ENCODE measurements around the gene GRID1. TPM values are rescaled to one million over a fixed set of nuclear protein-coding genes. Genes with fewer than 3 reads are reported as not detected.
A peak's percentile ranks its signal among the peaks of the same experiment; 100 is the strongest.

The GRID1 gene
- total RNA-seq, 1 donor from 2014 or later = 1.1 TPM

DNA sequence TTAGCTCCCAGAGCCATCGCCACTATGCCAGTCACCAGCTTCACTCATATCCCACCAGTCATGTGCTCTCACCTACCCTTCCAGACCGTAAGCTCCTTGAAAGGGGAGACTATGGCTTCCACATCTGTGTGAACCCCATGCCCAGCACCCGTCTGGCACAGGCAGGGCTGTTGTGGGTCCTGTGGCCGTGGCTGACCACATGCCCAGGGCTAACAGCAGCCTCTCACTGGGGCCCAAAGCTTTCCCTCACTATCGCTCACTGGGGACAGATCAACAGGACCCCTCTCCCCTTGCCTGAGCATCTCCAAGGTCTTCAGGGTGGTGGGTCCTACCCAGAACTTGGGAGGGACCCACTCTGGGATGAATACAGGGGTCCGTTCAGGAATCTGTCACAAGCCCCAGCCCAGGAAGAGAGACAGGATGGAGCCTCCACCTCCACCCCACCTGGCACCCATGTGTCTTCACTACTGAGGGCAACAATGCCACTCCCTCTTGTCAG, 303.9 kb downstream of the GRID1 start:
- DNase-seq (ENCODE audit: low read depth, low spot score) = no peak
- H3K27ac Mint-ChIP-seq (ENCODE audit: unreplicated experiment) = peak overlapping the region; percentile 62
- peaks cover 9% of the 10 kb centered on the region for H3K27me3 Mint-ChIP-seq (ENCODE audit: low read depth)
- H3K36me3 Mint-ChIP-seq (ENCODE audit: low read depth) = no peaks in the 10 kb centered on the region
- no peaks in the 10 kb centered on the region for H3K4me1 Mint-ChIP-seq
- H3K4me3 Mint-ChIP-seq = no peak overlapping the region
- TF ChIP-seq, protein P1, sequence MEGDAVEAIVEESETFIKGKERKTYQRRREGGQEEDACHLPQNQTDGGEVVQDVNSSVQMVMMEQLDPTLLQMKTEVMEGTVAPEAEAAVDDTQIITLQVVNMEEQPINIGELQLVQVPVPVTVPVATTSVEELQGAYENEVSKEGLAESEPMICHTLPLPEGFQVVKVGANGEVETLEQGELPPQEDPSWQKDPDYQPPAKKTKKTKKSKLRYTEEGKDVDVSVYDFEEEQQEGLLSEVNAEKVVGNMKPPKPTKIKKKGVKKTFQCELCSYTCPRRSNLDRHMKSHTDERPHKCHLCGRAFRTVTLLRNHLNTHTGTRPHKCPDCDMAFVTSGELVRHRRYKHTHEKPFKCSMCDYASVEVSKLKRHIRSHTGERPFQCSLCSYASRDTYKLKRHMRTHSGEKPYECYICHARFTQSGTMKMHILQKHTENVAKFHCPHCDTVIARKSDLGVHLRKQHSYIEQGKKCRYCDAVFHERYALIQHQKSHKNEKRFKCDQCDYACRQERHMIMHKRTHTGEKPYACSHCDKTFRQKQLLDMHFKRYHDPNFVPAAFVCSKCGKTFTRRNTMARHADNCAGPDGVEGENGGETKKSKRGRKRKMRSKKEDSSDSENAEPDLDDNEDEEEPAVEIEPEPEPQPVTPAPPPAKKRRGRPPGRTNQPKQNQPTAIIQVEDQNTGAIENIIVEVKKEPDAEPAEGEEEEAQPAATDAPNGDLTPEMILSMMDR (conservative IDR thresholded peaks at IDR 0.05) = no peak
- H3K9me3 Mint-ChIP-seq = no peaks in the 10 kb centered on the region

- Mint-ChIP-seq H3K27me3 (ENCODE audit: low read depth) (peaks cover 9% of the 10 kb centered on the region), H3K27ac (ENCODE audit: unreplicated experiment) (peak overlapping the region; percentile 62), H3K36me3 (ENCODE audit: low read depth) (no peaks in the 10 kb centered on the region), H3K4me1 (no peaks in the 10 kb centered on the region), H3K4me3 (no peak overlapping the region), H3K9me3 (no peaks in the 10 kb centered on the region)
- DNase-seq (ENCODE audit: low read depth, low spot score) = no peak
- TF ChIP-seq, protein P1 (conservative IDR thresholded peaks at IDR 0.05) = no peak
These were observed 304.4 kb downstream of the GRID1 start for GRCh38 chr10:86062198-86062550.

DNA sequence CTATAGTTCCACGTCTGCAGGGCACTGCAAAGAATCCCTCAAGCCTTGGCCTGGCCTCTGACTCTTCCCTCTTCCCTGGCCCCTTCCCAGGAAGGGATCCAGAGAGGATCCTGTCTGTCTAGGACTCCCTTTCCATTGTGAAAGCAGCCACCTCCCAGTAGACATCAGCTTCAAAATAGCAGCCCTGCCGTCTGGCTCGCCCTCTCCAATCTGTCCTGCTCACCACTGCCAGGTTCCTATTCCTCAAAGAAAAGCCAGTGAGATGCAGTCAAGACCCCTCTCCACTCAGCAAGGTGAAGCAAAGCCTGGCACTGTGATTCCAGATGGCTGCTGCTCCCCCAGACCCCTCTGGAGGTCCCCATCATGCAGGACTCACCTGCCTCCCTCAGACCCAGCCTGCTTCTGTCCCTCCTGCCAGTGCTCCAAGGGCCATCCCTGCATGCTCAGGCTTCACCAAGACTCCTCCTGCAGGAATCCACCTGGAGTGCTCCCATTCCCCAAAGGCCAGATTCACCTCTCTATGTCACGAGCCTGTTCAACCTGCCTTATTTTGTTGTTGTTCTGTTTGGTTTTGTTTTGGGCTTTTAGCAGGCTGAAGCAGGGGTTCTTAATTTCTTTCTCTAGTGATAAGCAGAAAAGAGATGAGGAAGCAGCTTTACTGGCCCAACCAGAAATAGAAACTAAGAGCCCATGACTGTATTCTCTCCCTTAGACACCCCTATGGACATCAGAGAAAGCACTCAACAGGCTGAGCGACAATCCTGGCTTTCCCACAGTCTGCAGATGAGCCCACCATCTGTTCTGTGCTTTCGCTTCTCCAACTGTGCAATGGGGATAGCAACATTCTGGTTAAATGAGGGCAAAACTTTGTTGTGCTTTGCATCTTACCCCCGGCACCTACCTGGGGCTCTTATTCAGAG, 305.1 kb downstream of the GRID1 start:
- no peak overlapping the region for H3K27ac Mint-ChIP-seq (ENCODE audit: unreplicated experiment)
- H3K36me3 Mint-ChIP-seq (ENCODE audit: low read depth) = no peaks in the 10 kb centered on the region
- no peaks in the 10 kb centered on the region for H3K4me1 Mint-ChIP-seq
- no peak overlapping the region for H3K4me3 Mint-ChIP-seq
- H3K27me3 Mint-ChIP-seq (ENCODE audit: low read depth) = peaks cover 9% of the 10 kb centered on the region
- H3K9me3 Mint-ChIP-seq = no peaks in the 10 kb centered on the region
- TF ChIP-seq, protein P1 (conservative IDR thresholded peaks at IDR 0.05) = no peak
- DNase-seq (ENCODE audit: low read depth, low spot score) = no peak

DNA sequence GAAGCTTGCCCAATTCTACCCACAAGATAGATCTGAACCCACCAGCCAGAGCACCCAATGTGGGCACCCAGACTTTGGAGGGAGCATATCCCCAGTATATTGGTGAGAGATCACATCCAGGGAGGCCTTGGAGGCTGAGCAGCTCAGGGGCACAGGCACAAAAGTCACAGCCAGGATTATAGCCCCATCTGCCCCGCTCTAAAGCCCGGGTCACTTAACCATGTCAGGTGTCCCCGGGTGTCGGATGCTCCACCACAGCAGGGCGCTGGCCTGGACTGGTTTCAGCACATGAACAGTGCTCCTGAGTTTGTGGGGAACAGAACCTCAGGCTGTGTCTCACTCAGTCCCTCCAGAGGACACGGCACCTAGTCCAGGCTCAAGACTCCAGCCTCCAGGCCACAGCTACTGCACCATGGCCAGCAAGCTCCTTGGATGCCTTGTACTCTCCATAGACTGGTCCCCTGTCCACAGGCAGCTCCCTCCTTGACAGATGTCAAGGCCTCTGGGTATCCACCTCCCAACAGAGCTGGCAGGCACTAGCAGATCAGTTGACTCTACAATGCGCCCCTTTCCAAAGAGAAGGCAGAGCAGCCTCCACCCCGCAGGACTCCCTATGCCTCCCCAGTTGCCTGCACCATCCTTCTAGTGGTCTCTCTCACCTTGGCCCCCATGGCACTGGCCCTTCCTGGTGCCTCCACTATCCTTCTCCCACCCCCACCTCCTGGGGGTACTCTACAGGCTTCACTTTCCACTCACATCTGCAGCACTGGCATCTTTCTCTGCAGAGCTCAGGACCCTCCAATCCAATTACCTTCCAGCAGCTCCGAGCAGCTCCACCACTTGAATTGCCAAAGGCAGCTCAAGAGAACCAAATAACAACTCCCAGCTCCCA, 306.0 kb downstream of the GRID1 start:
- no peaks in the 10 kb centered on the region for H3K9me3 Mint-ChIP-seq
- no peak overlapping the region for H3K27ac Mint-ChIP-seq (ENCODE audit: unreplicated experiment)
- no peaks in the 10 kb centered on the region for H3K4me1 Mint-ChIP-seq
- DNase-seq (ENCODE audit: low read depth, low spot score) = no peak
- H3K36me3 Mint-ChIP-seq (ENCODE audit: low read depth) = no peaks in the 10 kb centered on the region
- peaks cover 12% of the 10 kb centered on the region for H3K27me3 Mint-ChIP-seq (ENCODE audit: low read depth)
- no peak overlapping the region for H3K4me3 Mint-ChIP-seq
- TF ChIP-seq, protein P1 (conservative IDR thresholded peaks at IDR 0.05) = no peak

GRCh38 chr10:86059892-86060291, 306.7 kb downstream of the GRID1 start:
- no peak overlapping the region for H3K4me3 Mint-ChIP-seq
- no peaks in the 10 kb centered on the region for H3K9me3 Mint-ChIP-seq
- no peaks in the 10 kb centered on the region for H3K4me1 Mint-ChIP-seq
- no peak overlapping the region for H3K27ac Mint-ChIP-seq (ENCODE audit: unreplicated experiment)
- H3K27me3 Mint-ChIP-seq (ENCODE audit: low read depth) = peaks cover 12% of the 10 kb centered on the region
- DNase-seq (ENCODE audit: low read depth, low spot score) = no peak
- H3K36me3 Mint-ChIP-seq (ENCODE audit: low read depth) = no peaks in the 10 kb centered on the region
- TF ChIP-seq, protein P1 (conservative IDR thresholded peaks at IDR 0.05) = no peak

Measured in neural crest cell (in vitro differentiated cells).